GM19238 (cell line): ENCODE data around the gene ANKFY1.
"Not testable (repeated sequence)": the region's sequence is repeated elsewhere in the genome, so short reads cannot be mapped to it uniquely, and the experiment has no call there.

ENCODE experiments used
- DNase-seq: peaks from one replicate; pipeline ENCODE4 v3.0.0; 2011; ENCODE audit warnings: low spot score; ENCODE audit not compliant: insufficient read length

ANKFY1 gene

GRCh38 chr17:4156750-4157381 lies 106.9 kb downstream of the ANKFY1 start:
- DNase-seq: no peak

GRCh38 chr17:4155980-4156620 lies 107.7 kb downstream of the ANKFY1 start:
- DNase-seq: no peak

- DNase-seq: no peak
Observed at GRCh38 chr17:4154201-4154600, 109.6 kb downstream of the ANKFY1 start.

GRCh38 chr17:4152471-4152870 lies 111.3 kb downstream of the ANKFY1 start:
- no peak for DNase-seq

- no peak for DNase-seq
Observed at GRCh38 chr17:4150096-4150495, 113.7 kb downstream of the ANKFY1 start.

- no peak for DNase-seq
Observed at GRCh38 chr17:4148611-4149308, 115.0 kb downstream of the ANKFY1 start.

- no peak for DNase-seq
Observed at GRCh38 chr17:4147751-4148310, 115.9 kb downstream of the ANKFY1 start.

- no peak for DNase-seq
Observed at GRCh38 chr17:4146641-4147040, 117.1 kb downstream of the ANKFY1 start.

- no peak for DNase-seq
Observed at GRCh38 chr17:4144422-4144747, 119.4 kb downstream of the ANKFY1 start.

- peak; percentile 82 for DNase-seq
Observed at GRCh38 chr17:4143563-4144421, 120.0 kb downstream of the ANKFY1 start.

- no peak for DNase-seq
Observed at GRCh38 chr17:4142107-4142900, 121.5 kb downstream of the ANKFY1 start.

GRCh38 chr17:4140125-4140524 lies 123.7 kb downstream of the ANKFY1 start:
- DNase-seq: no peak

GRCh38 chr17:4138906-4139526 lies 124.8 kb downstream of the ANKFY1 start:
- not testable (repeated sequence) for DNase-seq

GRCh38 chr17:4136373-4136772 lies 127.4 kb downstream of the ANKFY1 start:
- no peak for DNase-seq

- DNase-seq: no peak
Observed at GRCh38 chr17:4135489-4135888, 128.3 kb downstream of the ANKFY1 start.

- DNase-seq: no peak
Observed at GRCh38 chr17:4134721-4135120, 129.1 kb downstream of the ANKFY1 start.

GRCh38 chr17:4130715-4131114 lies 133.1 kb downstream of the ANKFY1 start:
- no peak for DNase-seq

GRCh38 chr17:4127555-4127954 lies 136.2 kb downstream of the ANKFY1 start:
- no peak for DNase-seq

GRCh38 chr17:4125552-4125951 lies 138.2 kb downstream of the ANKFY1 start:
- no peak for DNase-seq

GRCh38 chr17:4124999-4125398 lies 138.8 kb downstream of the ANKFY1 start:
- DNase-seq: no peak
